GM23338 (cell line): ENCODE results near the gene SANBR. TPM values are rescaled to one million over a fixed set of nuclear protein-coding genes. Genes with fewer than 3 reads are reported as not detected.

Source experiments
- ATAC-seq: fragments of 200-7000 bp; cut with Tn5 transposase; 3 replicates; pipeline ENCODE4 v1.9.1; 2020
- DNase-seq: peaks from one replicate; pipeline ENCODE4 v3.0.0-alpha.2; 2015; ENCODE audit warnings: low spot score
- H2AFZ ChIP-seq: fragments of 200-600 bp; sonication (generic); 2 replicates; pipeline ENCODE4 v1.8.0; 2016; ENCODE audit warnings: antibody characterized with exemption, mild to moderate bottlenecking, moderate library complexity
- H3F3A ChIP-seq: fragments of 200-600 bp; sonication (generic); replicated peaks from 2 replicates; pipeline ENCODE4 v1.8.0; 2017; ENCODE audit warnings: antibody characterized with exemption, mixed run types, low read depth
- H3K27ac ChIP-seq: fragments of 200-600 bp; sonication (generic); 2 replicates; pipeline ENCODE4 v1.6.1; 2016; ENCODE audit warnings: low read depth
- H3K27me3 ChIP-seq: fragments of 200-600 bp; sonication (generic); 2 replicates; pipeline ENCODE4 v1.8.0; 2016; ENCODE audit warnings: mild to moderate bottlenecking, mixed run types, moderate library complexity; ENCODE audit not compliant: insufficient read depth
- H3K36me3 ChIP-seq: fragments of 200-600 bp; sonication (generic); 2 replicates; pipeline ENCODE4 v1.8.0; 2016; ENCODE audit warnings: mild to moderate bottlenecking; ENCODE audit not compliant: insufficient read depth
- H3K4me1 ChIP-seq: fragments of 200-600 bp; sonication (generic); 2 replicates; pipeline ENCODE4 v1.8.0; 2016; ENCODE audit warnings: mild to moderate bottlenecking, moderate library complexity; ENCODE audit not compliant: insufficient read depth
- H3K4me2 ChIP-seq: fragments of 200-600 bp; sonication (generic); 2 replicates; pipeline ENCODE4 v1.7.1; 2017; ENCODE audit warnings: mixed run types
- H3K4me3 ChIP-seq: fragments of 200-600 bp; sonication (generic); 2 replicates; pipeline ENCODE4 v1.6.1; 2016; ENCODE audit warnings: mixed run types
- H3K79me2 ChIP-seq: fragments of 200-600 bp; sonication (generic); replicated peaks from 2 replicates; pipeline ENCODE4 v1.8.0; 2017; ENCODE audit warnings: mild to moderate bottlenecking; ENCODE audit not compliant: insufficient read depth
- H3K9me2 ChIP-seq: fragments of 200-600 bp; sonication (generic); 2 replicates; pipeline ENCODE4 v1.8.0; 2017; ENCODE audit not compliant: insufficient read depth
- H4K20me1 ChIP-seq: fragments of 200-600 bp; sonication (generic); replicated peaks from 2 replicates; pipeline ENCODE4 v1.8.0; 2017; ENCODE audit warnings: mild to moderate bottlenecking; ENCODE audit not compliant: insufficient read depth
- H3K27ac Mint-ChIP-seq: 2 replicates; pipeline ENCODE4 v1.8.0; 2020; ENCODE audit warnings: inconsistent platforms, mild to moderate bottlenecking, moderate library complexity, mixed read lengths
- H3K27me3 Mint-ChIP-seq: 3 replicates; pipeline ENCODE4 v1.8.0; 2022; ENCODE audit warnings: low read depth, mild to moderate bottlenecking, moderate library complexity, mixed read lengths, inconsistent platforms; ENCODE audit not compliant: insufficient read depth, poor library complexity
- H3K36me3 Mint-ChIP-seq: 3 replicates; pipeline ENCODE4 v1.8.0; 2021; ENCODE audit warnings: low read depth, mild to moderate bottlenecking, inconsistent platforms, moderate library complexity, mixed read lengths
- H3K4me1 Mint-ChIP-seq: 3 replicates; pipeline ENCODE4 v1.8.0; 2020; ENCODE audit warnings: mild to moderate bottlenecking, inconsistent platforms, mixed read lengths
- H3K4me3 Mint-ChIP-seq: 3 replicates; pipeline ENCODE4 v1.8.0; 2021; ENCODE audit warnings: moderate library complexity, mild to moderate bottlenecking, inconsistent platforms, mixed read lengths
- H3K9me3 Mint-ChIP-seq: 3 replicates; pipeline ENCODE4 v1.8.0; 2020; ENCODE audit warnings: moderate library complexity, mild to moderate bottlenecking, inconsistent platforms, mixed read lengths
- CREB1 ChIP-seq: fragments of 250-450 bp; sonication (Bioruptor Pico); IDR thresholded peaks from 2 replicates; pipeline ENCODE4 v1.5.0; 2020; ENCODE audit warnings: low read depth, mild to moderate bottlenecking, moderate library complexity
- EZH2 ChIP-seq: fragments of 200-600 bp; sonication (generic); IDR thresholded peaks from one replicate; pipeline ENCODE4 v1.8.0; 2017; ENCODE audit warnings: antibody characterized with exemption, mild to moderate bottlenecking, low read depth; ENCODE audit not compliant: unreplicated experiment
- EZH2phosphoT487 ChIP-seq: fragments of 200-600 bp; sonication (generic); IDR thresholded peaks from one replicate; pipeline ENCODE4 v1.8.1; 2018; ENCODE audit warnings: antibody characterized with exemption; ENCODE audit not compliant: unreplicated experiment
- JUNB ChIP-seq: IDR thresholded peaks from one replicate; pipeline ENCODE4 v1.6.1; 2016; ENCODE audit warnings: antibody characterized with exemption; ENCODE audit not compliant: unreplicated experiment
- NANOG ChIP-seq: IDR thresholded peaks from 2 replicates; pipeline ENCODE4 v1.6.1; 2016; ENCODE audit warnings: antibody characterized with exemption, borderline replicate concordance
- POLR2AphosphoS5 ChIP-seq: IDR thresholded peaks from 2 replicates; pipeline ENCODE4 v1.6.1; 2016; ENCODE audit warnings: antibody characterized with exemption, low read depth
- STAT1 ChIP-seq: IDR thresholded peaks from one replicate; pipeline ENCODE4 v1.6.1; 2016; ENCODE audit warnings: antibody characterized with exemption; ENCODE audit not compliant: unreplicated experiment
- ZNF114 ChIP-seq: fragments of 250-450 bp; sonication (Bioruptor Pico); IDR thresholded peaks from 2 replicates; pipeline ENCODE4 v1.5.0; 2020; ENCODE audit warnings: mild to moderate bottlenecking, moderate library complexity
- ZNF331 ChIP-seq: fragments of 250-450 bp; sonication (Bioruptor Pico); IDR thresholded peaks from 2 replicates; pipeline ENCODE4 v1.5.0; 2020; ENCODE audit warnings: low read depth, mild to moderate bottlenecking, moderate library complexity
- polyA plus RNA-seq: library from polyadenylated mRNA; unstranded; fragments of >200 nt; fragmentation: Nextera tagmentation; extraction: Ambion mirVana; gene quantifications from 2 replicates; pipeline ENCODE4 v1.2.1, GENCODE V29; 2016
- total RNA-seq: library from RNA; depleted of rRNA; stranded (reverse); fragments of >200 nt; shearing (Covaris generic); gene quantifications from 2 replicates; pipeline ENCODE4 v1.2.3, GENCODE V29; 2014
- TF ChIP-seq, protein P1 (sequence below), 2 experiments: fragments of 200-600 bp in 1 of 2; sonication (generic) in 1 of 2; conservative IDR thresholded peaks; 2 replicates each; pipeline versions ENCODE4 v1.5.1 to v1.6.1; 2016 to 2017; ENCODE audit warnings: antibody characterized with exemption in 2 of 2, low read depth in 2 of 2, mild to moderate bottlenecking in 2 of 2, moderate library complexity in 1 of 2
- TF ChIP-seq, protein P2 (sequence below): IDR thresholded peaks from 2 replicates; pipeline ENCODE4 v1.6.1; 2016; ENCODE audit warnings: antibody characterized with exemption
- TF ChIP-seq, protein P3 (sequence below): IDR thresholded peaks from one replicate; pipeline ENCODE4 v1.6.1; 2018; ENCODE audit warnings: antibody characterized with exemption; ENCODE audit not compliant: unreplicated experiment

The SANBR gene
- total and polyA plus RNA-seq, 2 experiments from 2014 or later, result 8.4 to 10.8 TPM

DNA sequence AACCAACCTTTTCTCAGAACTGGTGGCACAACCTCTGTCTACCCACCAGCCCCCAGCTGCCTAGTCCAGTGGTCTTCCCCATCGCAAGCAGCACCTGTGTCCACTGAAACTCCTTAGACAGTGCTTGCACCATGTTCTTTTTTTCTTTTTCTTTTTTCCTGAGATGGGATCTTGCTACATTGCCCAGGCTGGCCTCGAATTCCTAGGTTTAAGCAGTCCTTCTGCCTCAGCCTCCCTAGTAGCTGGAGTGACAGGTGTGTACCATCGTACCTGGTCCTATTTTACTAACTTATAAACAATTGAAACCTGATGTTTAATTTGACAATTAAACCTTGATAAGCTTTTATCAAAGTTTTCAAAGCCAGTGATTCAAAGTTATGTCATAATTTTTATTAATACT lies 30.8 kb downstream of the SANBR start (continued):
- TF ChIP-seq ZNF114 (CRISPR knock-in tag) (no peak), CREB1 (CRISPR knock-in tag) (no peak), ZNF331 (CRISPR knock-in tag) (no peak), EZH2phosphoT487 (no peak), STAT1 (no peak), JUNB (no peak), NANOG (no peak), EZH2 (no peak), POLR2AphosphoS5 (no peak)
- TF ChIP-seq, protein P1, sequence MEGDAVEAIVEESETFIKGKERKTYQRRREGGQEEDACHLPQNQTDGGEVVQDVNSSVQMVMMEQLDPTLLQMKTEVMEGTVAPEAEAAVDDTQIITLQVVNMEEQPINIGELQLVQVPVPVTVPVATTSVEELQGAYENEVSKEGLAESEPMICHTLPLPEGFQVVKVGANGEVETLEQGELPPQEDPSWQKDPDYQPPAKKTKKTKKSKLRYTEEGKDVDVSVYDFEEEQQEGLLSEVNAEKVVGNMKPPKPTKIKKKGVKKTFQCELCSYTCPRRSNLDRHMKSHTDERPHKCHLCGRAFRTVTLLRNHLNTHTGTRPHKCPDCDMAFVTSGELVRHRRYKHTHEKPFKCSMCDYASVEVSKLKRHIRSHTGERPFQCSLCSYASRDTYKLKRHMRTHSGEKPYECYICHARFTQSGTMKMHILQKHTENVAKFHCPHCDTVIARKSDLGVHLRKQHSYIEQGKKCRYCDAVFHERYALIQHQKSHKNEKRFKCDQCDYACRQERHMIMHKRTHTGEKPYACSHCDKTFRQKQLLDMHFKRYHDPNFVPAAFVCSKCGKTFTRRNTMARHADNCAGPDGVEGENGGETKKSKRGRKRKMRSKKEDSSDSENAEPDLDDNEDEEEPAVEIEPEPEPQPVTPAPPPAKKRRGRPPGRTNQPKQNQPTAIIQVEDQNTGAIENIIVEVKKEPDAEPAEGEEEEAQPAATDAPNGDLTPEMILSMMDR (conservative IDR thresholded peaks at IDR 0.05; ENCODE audit: low read depth in 2 of 2), result no peak
- TF ChIP-seq, protein P2, sequence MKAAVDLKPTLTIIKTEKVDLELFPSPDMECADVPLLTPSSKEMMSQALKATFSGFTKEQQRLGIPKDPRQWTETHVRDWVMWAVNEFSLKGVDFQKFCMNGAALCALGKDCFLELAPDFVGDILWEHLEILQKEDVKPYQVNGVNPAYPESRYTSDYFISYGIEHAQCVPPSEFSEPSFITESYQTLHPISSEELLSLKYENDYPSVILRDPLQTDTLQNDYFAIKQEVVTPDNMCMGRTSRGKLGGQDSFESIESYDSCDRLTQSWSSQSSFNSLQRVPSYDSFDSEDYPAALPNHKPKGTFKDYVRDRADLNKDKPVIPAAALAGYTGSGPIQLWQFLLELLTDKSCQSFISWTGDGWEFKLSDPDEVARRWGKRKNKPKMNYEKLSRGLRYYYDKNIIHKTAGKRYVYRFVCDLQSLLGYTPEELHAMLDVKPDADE, result no peak
- TF ChIP-seq, protein P3, sequence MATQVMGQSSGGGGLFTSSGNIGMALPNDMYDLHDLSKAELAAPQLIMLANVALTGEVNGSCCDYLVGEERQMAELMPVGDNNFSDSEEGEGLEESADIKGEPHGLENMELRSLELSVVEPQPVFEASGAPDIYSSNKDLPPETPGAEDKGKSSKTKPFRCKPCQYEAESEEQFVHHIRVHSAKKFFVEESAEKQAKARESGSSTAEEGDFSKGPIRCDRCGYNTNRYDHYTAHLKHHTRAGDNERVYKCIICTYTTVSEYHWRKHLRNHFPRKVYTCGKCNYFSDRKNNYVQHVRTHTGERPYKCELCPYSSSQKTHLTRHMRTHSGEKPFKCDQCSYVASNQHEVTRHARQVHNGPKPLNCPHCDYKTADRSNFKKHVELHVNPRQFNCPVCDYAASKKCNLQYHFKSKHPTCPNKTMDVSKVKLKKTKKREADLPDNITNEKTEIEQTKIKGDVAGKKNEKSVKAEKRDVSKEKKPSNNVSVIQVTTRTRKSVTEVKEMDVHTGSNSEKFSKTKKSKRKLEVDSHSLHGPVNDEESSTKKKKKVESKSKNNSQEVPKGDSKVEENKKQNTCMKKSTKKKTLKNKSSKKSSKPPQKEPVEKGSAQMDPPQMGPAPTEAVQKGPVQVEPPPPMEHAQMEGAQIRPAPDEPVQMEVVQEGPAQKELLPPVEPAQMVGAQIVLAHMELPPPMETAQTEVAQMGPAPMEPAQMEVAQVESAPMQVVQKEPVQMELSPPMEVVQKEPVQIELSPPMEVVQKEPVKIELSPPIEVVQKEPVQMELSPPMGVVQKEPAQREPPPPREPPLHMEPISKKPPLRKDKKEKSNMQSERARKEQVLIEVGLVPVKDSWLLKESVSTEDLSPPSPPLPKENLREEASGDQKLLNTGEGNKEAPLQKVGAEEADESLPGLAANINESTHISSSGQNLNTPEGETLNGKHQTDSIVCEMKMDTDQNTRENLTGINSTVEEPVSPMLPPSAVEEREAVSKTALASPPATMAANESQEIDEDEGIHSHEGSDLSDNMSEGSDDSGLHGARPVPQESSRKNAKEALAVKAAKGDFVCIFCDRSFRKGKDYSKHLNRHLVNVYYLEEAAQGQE, result no peak

DNA sequence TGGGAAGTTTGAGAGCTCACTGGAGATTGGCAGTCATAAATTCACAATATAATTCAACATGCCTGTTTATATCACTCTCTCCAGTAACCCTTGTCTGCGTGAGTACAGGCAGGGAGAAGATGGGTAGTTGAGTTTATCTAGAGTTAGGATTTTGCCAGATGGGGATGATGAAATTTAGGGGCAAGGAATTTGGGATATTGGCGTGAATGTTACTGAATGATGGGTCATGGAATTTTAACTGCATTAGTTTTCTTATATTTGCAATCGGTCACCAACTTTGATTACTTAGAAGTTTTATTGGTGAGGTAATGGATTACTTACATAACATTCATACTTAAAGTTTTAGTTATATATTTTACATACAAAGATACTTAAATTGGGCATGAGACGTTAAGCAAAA lies 35.1 kb downstream of the SANBR start:
- H3K4me1 Mint-ChIP-seq, result no peaks in the 10 kb centered on the region
- Histone ChIP-seq H3K9me2 (peaks cover 6% of the 10 kb centered on the region; the same call in 1 of the 2 replicates), H3K27me3 (no peaks in the 10 kb centered on the region), H3K27ac (no peak overlapping the region), H4K20me1 (no peaks in the 10 kb centered on the region), H3K4me1 (no peaks in the 10 kb centered on the region), H3F3A (no peaks in the 10 kb centered on the region), H2AFZ (no peak overlapping the region), H3K4me2 (no peak overlapping the region), H3K79me2 (no peaks in the 10 kb centered on the region), H3K4me3 (no peak overlapping the region), H3K36me3 (no peaks in the 10 kb centered on the region)
- peaks cover 2% of the 10 kb centered on the region for H3K27me3 Mint-ChIP-seq
- no peak overlapping the region for H3K4me3 Mint-ChIP-seq
- H3K27ac Mint-ChIP-seq, result no peak overlapping the region
- DNase-seq (no peak), ATAC-seq (no peak)
- H3K9me3 Mint-ChIP-seq, result no peaks in the 10 kb centered on the region; the same call in 2 of the 3 replicates
- peaks cover 10% of the 10 kb centered on the region; the same call in 1 of the 3 replicates for H3K36me3 Mint-ChIP-seq
- TF ChIP-seq, protein P1 (conservative IDR thresholded peaks at IDR 0.05; ENCODE audit: low read depth in 2 of 2), result no peak
- TF ChIP-seq, protein P2, result no peak
- TF ChIP-seq CREB1 (CRISPR knock-in tag), result no peak
- no peak for TF ChIP-seq ZNF331 (CRISPR knock-in tag)
- TF ChIP-seq, protein P3, result no peak
- no peak for TF ChIP-seq EZH2
- no peak for TF ChIP-seq EZH2phosphoT487
